Neural cell (in vitro differentiated cells): Measurements from ENCODE around the gene ZNF548. TPM values are rescaled to one million over a fixed set of nuclear protein-coding genes. Genes with fewer than 3 reads are reported as not detected.
A peak's percentile ranks its signal among the peaks of the same experiment; 100 is the strongest.

Source experiments
- H2AFZ ChIP-seq: fragments of 200-600, 300-800 bp; sonication (generic), shearing (Covaris generic); 2 replicates; pipeline ENCODE4 v1.6.0; 2014; ENCODE audit warnings: low read depth, mild to moderate bottlenecking, antibody characterized with exemption, low read length, moderate library complexity
- H3F3A ChIP-seq: fragments of 200-600 bp; shearing (Covaris generic); 2 replicates; pipeline ENCODE4 v1.6.1; 2016; ENCODE audit warnings: mild to moderate bottlenecking, moderate library complexity, mixed read lengths, antibody characterized with exemption, low read length; ENCODE audit not compliant: insufficient read depth, poor library complexity, severe bottlenecking
- H3K27ac ChIP-seq: fragments of 200-600, 300-800 bp; sonication (generic), shearing (Covaris generic); 2 replicates; pipeline ENCODE4 v1.5.1; 2014; ENCODE audit warnings: mild to moderate bottlenecking, low read length, moderate library complexity
- H3K27me3 ChIP-seq: fragments of 300-800, 200-600 bp; sonication (generic), shearing (Covaris generic); 2 replicates; pipeline ENCODE4 v1.6.0; 2014; ENCODE audit warnings: mild to moderate bottlenecking, low read depth, low read length, moderate library complexity; ENCODE audit not compliant: insufficient read depth
- H3K36me3 ChIP-seq: fragments of 300-800, 200-600 bp; sonication (generic), shearing (Covaris generic); 2 replicates; pipeline ENCODE4 v1.5.1; 2014; ENCODE audit warnings: mild to moderate bottlenecking, antibody characterized with exemption, low read length, moderate library complexity; ENCODE audit not compliant: insufficient read depth
- H3K4me2 ChIP-seq: fragments of 300-800, 200-600 bp; sonication (generic), shearing (Covaris generic); 2 replicates; pipeline ENCODE4 v1.6.0; 2014; ENCODE audit warnings: mild to moderate bottlenecking, low read length
- H3K4me3 ChIP-seq: fragments of 300-800, 200-600 bp; sonication (generic), shearing (Covaris generic); 2 replicates; pipeline ENCODE4 v1.5.1; 2014; ENCODE audit warnings: mild to moderate bottlenecking, low read length, moderate library complexity
- H3K79me2 ChIP-seq: fragments of 200-600 bp; shearing (Covaris generic); replicated peaks from 2 replicates; pipeline ENCODE4 v1.6.0; 2014; ENCODE audit warnings: mild to moderate bottlenecking, low read length, moderate library complexity; ENCODE audit not compliant: insufficient read depth
- H3K9ac ChIP-seq: fragments of 300-800, 200-600 bp; sonication (generic), shearing (Covaris generic); 2 replicates; pipeline ENCODE4 v1.6.1; 2016; ENCODE audit warnings: mild to moderate bottlenecking, low read length, mixed read lengths
- H3K9me2 ChIP-seq: fragments of 200-600 bp; shearing (Covaris generic); 2 replicates; pipeline ENCODE4 v1.6.1; 2016; ENCODE audit warnings: mild to moderate bottlenecking, low read length, mixed read lengths; ENCODE audit not compliant: insufficient read depth
- H3K9me3 ChIP-seq: fragments of 200-600, 300-800 bp; sonication (generic), shearing (Covaris generic); 2 replicates; pipeline ENCODE4 v1.6.1; 2016; ENCODE audit warnings: mild to moderate bottlenecking, mixed run types, low read length, moderate library complexity, mixed read lengths
- H4K20me1 ChIP-seq: fragments of 200-600 bp; shearing (Covaris generic); 2 replicates; pipeline ENCODE4 v1.6.1; 2016; ENCODE audit warnings: mild to moderate bottlenecking, mixed run types; ENCODE audit not compliant: insufficient read depth
- CTCF ChIP-seq: fragments of 450-650 bp; IDR thresholded peaks from 2 replicates; pipeline ENCODE4 v1.5.1; 2014; ENCODE audit warnings: antibody characterized with exemption, mild to moderate bottlenecking, moderate library complexity; ENCODE audit not compliant: poor library complexity, severe bottlenecking
- EP300 ChIP-seq: fragments of 450-650 bp; conservative IDR thresholded peaks from 2 replicates; pipeline ENCODE4 v1.6.1; 2014; ENCODE audit warnings: antibody characterized with exemption, mild to moderate bottlenecking, moderate library complexity; ENCODE audit not compliant: poor library complexity, severe bottlenecking
- EZH2 ChIP-seq: fragments of 200-600, 300-800 bp; shearing (Covaris generic), sonication (generic); IDR thresholded peaks from 2 replicates; pipeline ENCODE4 v1.6.1; 2014; ENCODE audit warnings: antibody characterized with exemption, low read length, borderline replicate concordance, mild to moderate bottlenecking; ENCODE audit not compliant: insufficient read depth, poor library complexity, severe bottlenecking
- MXI1 ChIP-seq: fragments of 450-650 bp; conservative IDR thresholded peaks from 2 replicates; pipeline ENCODE4 v1.6.1; 2014; ENCODE audit warnings: antibody characterized with exemption, mild to moderate bottlenecking; ENCODE audit not compliant: poor library complexity, severe bottlenecking
- POLR2AphosphoS5 ChIP-seq: IDR thresholded peaks from 2 replicates; pipeline ENCODE4 v1.6.1; 2012
- RAD21 ChIP-seq: fragments of 450-650 bp; conservative IDR thresholded peaks from 2 replicates; pipeline ENCODE4 v1.6.1; 2014; ENCODE audit warnings: antibody characterized with exemption, mild to moderate bottlenecking, moderate library complexity
- REST ChIP-seq: IDR thresholded peaks from 2 replicates; pipeline ENCODE4 v1.6.1; 2012; ENCODE audit warnings: borderline replicate concordance
- SMC3 ChIP-seq: fragments of 450-650 bp; conservative IDR thresholded peaks from 2 replicates; pipeline ENCODE4 v1.6.1; 2014; ENCODE audit warnings: antibody characterized with exemption, mild to moderate bottlenecking, moderate library complexity; ENCODE audit not compliant: poor library complexity
- TAF1 ChIP-seq: IDR thresholded peaks from 2 replicates; pipeline ENCODE4 v1.6.1; 2012; ENCODE audit warnings: low read depth
- polyA plus RNA-seq: library from polyadenylated mRNA; depleted of rRNA; stranded (reverse); fragments of >200 nt; gene quantifications from 2 replicates; pipeline ENCODE4 v1.2.3, GENCODE V29; 2014

Gene ZNF548
- polyA plus RNA-seq, 1 donor from 2014 or later: 78.7 TPM

- Histone ChIP-seq H2AFZ (no peak overlapping the region), H3K9ac (no peak overlapping the region), H3K4me3 (no peak overlapping the region), H3K27me3 (no peaks in the 10 kb centered on the region), H3K36me3 (peaks cover 6% of the 10 kb centered on the region), H3K9me2 (no peaks in the 10 kb centered on the region), H3K27ac (no peak overlapping the region), H3K9me3 (peaks cover under 1% of the 10 kb centered on the region), H3F3A (no peaks in the 10 kb centered on the region), H3K4me2 (no peak overlapping the region), H3K79me2 (no peaks in the 10 kb centered on the region), H4K20me1 (no peaks in the 10 kb centered on the region)
- TF ChIP-seq POLR2AphosphoS5 (no peak), TAF1 (no peak), EZH2 (no peak), CTCF (no peak), EP300 (no peak), RAD21 (no peak), SMC3 (no peak), REST (no peak), MXI1 (no peak)
Observed at GRCh38 chr19:57382806-57383488, 6.7 kb upstream of the ZNF548 start.

- peak overlapping the region; percentile 61 for H3K9ac ChIP-seq
- no peak for TF ChIP-seq SMC3
- no peak for TF ChIP-seq TAF1
- TF ChIP-seq POLR2AphosphoS5: no peak
- no peak for TF ChIP-seq REST
- no peak for TF ChIP-seq EZH2
- no peak for TF ChIP-seq CTCF
- TF ChIP-seq RAD21: no peak
- TF ChIP-seq EP300: no peak
- no peak for TF ChIP-seq MXI1
Observed at GRCh38 chr19:57389194-57389729, 392 bp upstream of the ZNF548 start.

More at GRCh38 chr19:57389194-57389729, 392 bp upstream of the ZNF548 start:
- H3K79me2 ChIP-seq: peaks cover 38% of the 10 kb centered on the region
- H4K20me1 ChIP-seq: no peaks in the 10 kb centered on the region
- no peaks in the 10 kb centered on the region for H3K27me3 ChIP-seq
- peak overlapping the region; percentile 97 for H3K4me3 ChIP-seq
- peak overlapping the region; percentile 87 for H2AFZ ChIP-seq
- H3K9me2 ChIP-seq: no peaks in the 10 kb centered on the region
- H3K4me2 ChIP-seq: peak overlapping the region; percentile 0
- H3K36me3 ChIP-seq: no peaks in the 10 kb centered on the region
- H3F3A ChIP-seq: peaks cover 5% of the 10 kb centered on the region
- no peaks in the 10 kb centered on the region for H3K9me3 ChIP-seq
- H3K27ac ChIP-seq: peak overlapping the region; percentile 100
